Measurements from ENCODE around the gene KPNA3. TPM values are rescaled to one million over a fixed set of nuclear protein-coding genes. Genes with fewer than 3 reads are reported as not detected.

The KPNA3 gene
- total RNA-seq, 1 experiment from 2014 or later = 14.4 TPM

DNA sequence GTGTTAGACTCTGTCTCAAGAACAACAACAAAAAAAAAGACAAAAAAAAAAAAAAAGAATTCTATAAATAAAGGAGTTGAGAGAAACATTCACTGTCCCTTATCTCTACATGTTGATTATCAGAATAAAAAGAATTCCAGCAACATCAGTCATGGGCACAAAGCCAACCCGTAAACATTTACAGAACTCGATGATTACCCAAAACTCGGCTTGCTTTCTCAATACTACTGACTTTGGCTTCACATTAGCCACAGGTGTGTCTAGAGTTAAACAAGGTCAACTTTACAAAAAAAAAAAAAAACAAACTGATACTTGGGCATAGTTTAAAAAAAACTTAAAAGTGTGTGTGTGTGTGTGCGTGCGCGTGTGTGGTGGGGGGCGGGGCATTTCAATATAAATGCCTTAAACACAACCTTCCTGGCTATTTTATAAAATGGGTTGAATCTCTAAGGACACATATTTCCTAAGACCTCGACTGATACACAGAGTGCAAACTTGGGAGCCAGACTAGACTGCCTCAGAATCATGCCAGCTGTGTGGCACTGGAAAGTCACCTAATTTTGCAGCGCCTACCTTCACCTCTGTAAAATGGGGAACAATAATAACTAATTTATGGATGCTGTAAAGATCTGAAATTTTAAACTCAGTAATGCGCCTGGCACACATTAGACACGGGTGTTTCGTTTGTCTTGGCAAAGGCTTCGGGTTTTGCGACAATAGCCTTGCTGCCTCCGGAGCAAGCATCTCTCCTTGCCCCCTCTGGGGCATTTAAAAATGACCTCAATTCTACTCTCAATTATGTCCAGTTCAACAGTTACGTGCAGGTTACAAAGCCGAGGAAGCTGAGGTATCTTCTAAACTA, 102.1 kb downstream of the KPNA3 start:
- Histone ChIP-seq H3K9me3 (ENCODE audit: low read length) (no peaks in the 10 kb centered on the region), H3K4me2 (ENCODE audit: low read length) (peak overlapping the region; percentile 99), H3K27ac (ENCODE audit: low read length) (peak overlapping the region; percentile 85), H3K9ac (ENCODE audit: low read length) (peak overlapping the region; percentile 89), H4K20me1 (ENCODE audit: low read length) (peaks cover 17% of the 10 kb centered on the region; the same call in 1 of the 2 replicates), H3K4me3 (ENCODE audit: low read length) (peak overlapping the region; percentile 98), H3F3A (ENCODE audit: low read length, unreplicated experiment) (no peaks in the 10 kb centered on the region), H3K9me2 (replicated peaks; ENCODE audit: low read length) (no peaks in the 10 kb centered on the region), H3K36me3 (ENCODE audit: low read depth, low read length) (no peaks in the 10 kb centered on the region), H3K79me2 (ENCODE audit: low read length) (peaks cover 53% of the 10 kb centered on the region), H3K27me3 (ENCODE audit: low read length) (no peaks in the 10 kb centered on the region), H3K4me1 (ENCODE audit: insufficient read depth, low read length) (peaks cover 30% of the 10 kb centered on the region), H2AFZ (ENCODE audit: low read length) (peak overlapping the region; percentile 70)
- TSS peak; percentile 47 for BruUV-seq (replicated peaks)
- POLR2A ChIA-PET (ENCODE audit: unreplicated experiment) = no interaction called here
- peak; percentile 9 for ATAC-seq
- intact Hi-C loops (cut with micrococcal nuclease) = loop anchor here (2.0 kb wide), 1 partner anchor 102 kb away; the partner anchor contains the start of gene KPNA3
- CTCF ChIA-PET = interaction anchor here (0.6 to 1.4 kb wide), 4 partner anchors 16 to 246 kb away, joined by 3 to 5 read pairs (median 4); partner anchors contain the start of gene SPRYD7
- TF ChIP-seq EZH2phosphoT487 (IDR thresholded peaks at IDR 0.05; ENCODE audit: borderline replicate concordance, low read length) = no peak
- TF ChIP-seq, protein P1, sequence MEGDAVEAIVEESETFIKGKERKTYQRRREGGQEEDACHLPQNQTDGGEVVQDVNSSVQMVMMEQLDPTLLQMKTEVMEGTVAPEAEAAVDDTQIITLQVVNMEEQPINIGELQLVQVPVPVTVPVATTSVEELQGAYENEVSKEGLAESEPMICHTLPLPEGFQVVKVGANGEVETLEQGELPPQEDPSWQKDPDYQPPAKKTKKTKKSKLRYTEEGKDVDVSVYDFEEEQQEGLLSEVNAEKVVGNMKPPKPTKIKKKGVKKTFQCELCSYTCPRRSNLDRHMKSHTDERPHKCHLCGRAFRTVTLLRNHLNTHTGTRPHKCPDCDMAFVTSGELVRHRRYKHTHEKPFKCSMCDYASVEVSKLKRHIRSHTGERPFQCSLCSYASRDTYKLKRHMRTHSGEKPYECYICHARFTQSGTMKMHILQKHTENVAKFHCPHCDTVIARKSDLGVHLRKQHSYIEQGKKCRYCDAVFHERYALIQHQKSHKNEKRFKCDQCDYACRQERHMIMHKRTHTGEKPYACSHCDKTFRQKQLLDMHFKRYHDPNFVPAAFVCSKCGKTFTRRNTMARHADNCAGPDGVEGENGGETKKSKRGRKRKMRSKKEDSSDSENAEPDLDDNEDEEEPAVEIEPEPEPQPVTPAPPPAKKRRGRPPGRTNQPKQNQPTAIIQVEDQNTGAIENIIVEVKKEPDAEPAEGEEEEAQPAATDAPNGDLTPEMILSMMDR (conservative IDR thresholded peaks at IDR 0.05; ENCODE audit: low read depth, low read length) = no peak
- TF ChIP-seq EZH2 (IDR thresholded peaks at IDR 0.05; ENCODE audit: low read length, unreplicated experiment) = no peak
- peak; percentile 67 for DNase-seq

DNA sequence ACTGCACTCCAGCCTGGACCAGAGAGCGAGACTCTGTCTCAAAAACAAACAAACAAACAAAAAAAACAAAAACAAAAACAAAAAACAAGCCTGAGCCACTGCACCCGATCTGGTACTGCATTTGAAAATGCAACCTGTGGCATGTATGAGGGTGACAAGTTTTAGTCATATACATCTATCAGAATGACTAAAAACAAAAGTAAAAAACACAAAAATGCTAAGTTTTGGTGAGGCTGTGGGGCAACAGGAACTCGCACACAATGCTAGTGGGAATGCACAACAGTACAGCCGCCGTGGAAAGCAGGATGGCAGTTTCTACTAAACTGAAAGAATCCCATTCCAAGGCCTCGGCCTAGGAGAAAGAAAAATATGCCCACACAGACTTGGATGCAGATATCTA, 109.0 kb downstream of the KPNA3 start:
- no peak for TF ChIP-seq EZH2 (IDR thresholded peaks at IDR 0.05; ENCODE audit: low read length, unreplicated experiment)
- TF ChIP-seq, protein P1 (conservative IDR thresholded peaks at IDR 0.05; ENCODE audit: low read depth, low read length) = no peak
- TF ChIP-seq EZH2phosphoT487 (IDR thresholded peaks at IDR 0.05; ENCODE audit: borderline replicate concordance, low read length) = no peak
- intact Hi-C loops (cut with micrococcal nuclease) = no loop called here
- peaks cover 10% of the 10 kb centered on the region; the same call in 1 of the 2 replicates for H4K20me1 ChIP-seq (ENCODE audit: low read length)
- H3K4me2 ChIP-seq (ENCODE audit: low read length) = no peak overlapping the region
- H3K27ac ChIP-seq (ENCODE audit: low read length) = no peak overlapping the region
- H3K9me2 ChIP-seq (replicated peaks; ENCODE audit: low read length) = no peaks in the 10 kb centered on the region
- BruUV-seq (replicated peaks) = no TSS peak
- POLR2A ChIA-PET (ENCODE audit: unreplicated experiment) = no interaction called here
- peaks cover 12% of the 10 kb centered on the region for H3K4me1 ChIP-seq (ENCODE audit: insufficient read depth, low read length)
- no peaks in the 10 kb centered on the region for H3K27me3 ChIP-seq (ENCODE audit: low read length)
- no peak overlapping the region for H2AFZ ChIP-seq (ENCODE audit: low read length)
- no peaks in the 10 kb centered on the region for H3K36me3 ChIP-seq (ENCODE audit: low read depth, low read length)
- DNase-seq = no peak
- CTCF ChIA-PET = no interaction called here
- H3K9me3 ChIP-seq (ENCODE audit: low read length) = no peaks in the 10 kb centered on the region
- no peak overlapping the region for H3K4me3 ChIP-seq (ENCODE audit: low read length)
- peaks cover 88% of the 10 kb centered on the region for H3K79me2 ChIP-seq (ENCODE audit: low read length)
- no peak overlapping the region for H3K9ac ChIP-seq (ENCODE audit: low read length)
- H3F3A ChIP-seq (ENCODE audit: low read length, unreplicated experiment) = no peaks in the 10 kb centered on the region
- no peak for ATAC-seq
